HG03575 (cell line): ENCODE measurements around the gene CLEC2B.

ENCODE experiments used
- ATAC-seq: cut with Tn5 transposase; IDR thresholded peaks from one replicate; pipeline ENCODE4 v1.9.1; 2021; ENCODE audit not compliant: unreplicated experiment, insufficient number of reproducible peaks, low FRiP score; ENCODE audit errors: extremely low read depth

CLEC2B gene

GRCh38 chr12:9813821-9814798 is 55.0 kb downstream of the CLEC2B start:
- no peak for ATAC-seq

- no peak for ATAC-seq
Measured at GRCh38 chr12:9811621-9812020, 57.5 kb downstream of the CLEC2B start.

GRCh38 chr12:9810671-9811070 is 58.5 kb downstream of the CLEC2B start:
- ATAC-seq, result no peak

GRCh38 chr12:9809866-9810265 is 59.3 kb downstream of the CLEC2B start:
- no peak for ATAC-seq

- no peak for ATAC-seq
Measured at GRCh38 chr12:9809338-9809737, 59.8 kb downstream of the CLEC2B start.

GRCh38 chr12:9808504-9808903 is 60.6 kb downstream of the CLEC2B start:
- no peak for ATAC-seq

- no peak for ATAC-seq
Measured at GRCh38 chr12:9806714-9807113, 62.4 kb downstream of the CLEC2B start.

GRCh38 chr12:9805883-9806282 is 63.3 kb downstream of the CLEC2B start:
- no peak for ATAC-seq
